CD4-positive, alpha-beta T cell treated with Interleukin-15 for 4 hours (primary cell): ENCODE data around the gene XPO5.

ENCODE experiments used
- DNase-seq: peaks from one replicate; pipeline ENCODE4 v3.0.0-alpha.2; 2020; ENCODE audit warnings: low spot score

XPO5 gene

GRCh38 chr6:43497689-43498088, 78.1 kb downstream of the XPO5 start:
- DNase-seq: no peak

GRCh38 chr6:43497129-43497396, 78.8 kb downstream of the XPO5 start:
- DNase-seq: no peak

- DNase-seq: no peak
Measured at GRCh38 chr6:43496370-43497128, 79.3 kb downstream of the XPO5 start.

- DNase-seq: peak; percentile 15
Measured at GRCh38 chr6:43495409-43495941, 80.4 kb downstream of the XPO5 start.

GRCh38 chr6:43494766-43495165, 81.1 kb downstream of the XPO5 start:
- DNase-seq: no peak

GRCh38 chr6:43494321-43494720, 81.5 kb downstream of the XPO5 start:
- no peak for DNase-seq

GRCh38 chr6:43493833-43494232, 82.0 kb downstream of the XPO5 start:
- DNase-seq: no peak

- DNase-seq: no peak
Measured at GRCh38 chr6:43493230-43493629, 82.6 kb downstream of the XPO5 start.

- DNase-seq: no peak
Measured at GRCh38 chr6:43492673-43493072, 83.2 kb downstream of the XPO5 start.

GRCh38 chr6:43491750-43492661, 83.8 kb downstream of the XPO5 start:
- no peak for DNase-seq

GRCh38 chr6:43490523-43490939, 85.3 kb downstream of the XPO5 start:
- no peak for DNase-seq

GRCh38 chr6:43489277-43490072, 86.4 kb downstream of the XPO5 start:
- DNase-seq: no peak

GRCh38 chr6:43488667-43489276, 87.1 kb downstream of the XPO5 start:
- DNase-seq: no peak

- DNase-seq: no peak
Measured at GRCh38 chr6:43481591-43482236, 94.1 kb downstream of the XPO5 start.

- no peak for DNase-seq
Measured at GRCh38 chr6:43481075-43481474, 94.8 kb downstream of the XPO5 start.

- no peak for DNase-seq
Measured at GRCh38 chr6:43478008-43478372, 97.8 kb downstream of the XPO5 start.

- peak; percentile 94 for DNase-seq
Measured at GRCh38 chr6:43477235-43478007, 98.4 kb downstream of the XPO5 start, which contains the start of gene TJAP1. TJAP1 (plus strand) TSS chr6:43477570; CDS start chr6:43499002, 21,432 bp downstream.

GRCh38 chr6:43476746-43477145, 99.1 kb downstream of the XPO5 start:
- DNase-seq: no peak

- no peak for DNase-seq
Measured at GRCh38 chr6:43475516-43475915, 100.3 kb downstream of the XPO5 start.

GRCh38 chr6:43472515-43472914, 103.3 kb downstream of the XPO5 start:
- no peak for DNase-seq
